ENCODE results near the gene PTPRG. TPM values are rescaled to one million over a fixed set of nuclear protein-coding genes. Genes with fewer than 3 reads are reported as not detected.

Gene PTPRG
- total and polyA plus RNA-seq, 2 donors (not counting 3 experiments of a cell fraction or from before 2014, with no cell fraction given), result 8.9 to 39.1 TPM

GRCh38 chr3:62161371-62161770 lies 600.0 kb downstream of the PTPRG start:
- ChIA-PET POLR2A (no interaction called here), CTCF (interaction anchor here (0.8 to 3.7 kb wide), 6 partner anchors 8 to 34 kb away, joined by 3 to 30 read pairs (median 4); no protein-coding TSS in a partner anchor)
- Histone ChIP-seq H3K4me3 (replicated peaks in 1 of 3; ENCODE audit: insufficient read depth in 1 of 3, low read depth in 1 of 3, low read length in 3 of 3) (no peak overlapping the region), H3K4me1 (ENCODE audit: control insufficient read depth, extremely low read depth, insufficient read depth, low read length) (peaks cover 33% of the 10 kb centered on the region), H2AFZ (ENCODE audit: low read depth, low read length) (no peak overlapping the region), H3K4me2 (ENCODE audit: insufficient read depth, low read length) (no peak overlapping the region), H4K20me1 (replicated peaks; ENCODE audit: control insufficient read depth, extremely low read depth, insufficient read depth, low read length) (no peaks in the 10 kb centered on the region), H3K27ac (ENCODE audit: insufficient read depth, low read depth, low read length) (peak overlapping the region; percentile 32), H3K27me3 (ENCODE audit: control insufficient read depth in 2 of 2, insufficient read depth in 2 of 2, low read length in 2 of 2) (no peaks in the 10 kb centered on the region), H3K9me1 (replicated peaks; ENCODE audit: control insufficient read depth, extremely low read depth, insufficient read depth, low read length) (no peaks in the 10 kb centered on the region), H3K9ac (replicated peaks; ENCODE audit: extremely low read depth, insufficient read depth, low read length) (no peak overlapping the region), H3K79me2 (ENCODE audit: control insufficient read depth, insufficient read depth, low read length) (no peaks in the 10 kb centered on the region), H3K36me3 (ENCODE audit: control insufficient read depth in 2 of 2, extremely low read depth in 1 of 2, insufficient read depth in 2 of 2, low read length in 2 of 2) (no peaks in the 10 kb centered on the region), H3K9me3 (replicated peaks; ENCODE audit: control insufficient read depth, insufficient read depth, low read length) (no peaks in the 10 kb centered on the region)
- DNase-seq (ENCODE audit: low read depth, low spot score) (peak; percentile 71), FAIRE-seq (peak; percentile 66)
- dilution Hi-C loops (cut with MboI; ENCODE audit: extremely low pct_ligation_motif_present, low sequenced_read_pairs), result no loop called here
- BruUV-seq (replicated peaks), result no TSS peak
- intact Hi-C loops (cut with micrococcal nuclease), result loop anchor here (1.0 kb wide), 1 partner anchor 8 kb away; no protein-coding TSS in a partner anchor
- TF ChIP-seq JUN (IDR thresholded peaks at IDR 0.05; ENCODE audit: borderline replicate concordance, insufficient read depth, insufficient read length, low read depth) (peak; percentile 46), EZH2 (IDR thresholded peaks at IDR 0.05; ENCODE audit: borderline replicate concordance, low read depth, low read length, severe bottlenecking) (no peak), GATA2 (IDR thresholded peaks at IDR 0.05; ENCODE audit: insufficient read depth, insufficient read length, low read depth, low read length) (peak; percentile 38), FOS (IDR thresholded peaks at IDR 0.05; ENCODE audit: borderline replicate concordance, insufficient read depth, low read length) (peak; percentile 67), MYC (IDR thresholded peaks at IDR 0.05; ENCODE audit: low read depth, low read length) (no peak), POLR2AphosphoS5 (IDR thresholded peaks at IDR 0.05; ENCODE audit: insufficient read depth, low read depth, low read length) (no peak), POLR2A (IDR thresholded peaks at IDR 0.05; ENCODE audit: low read depth, low read length) (no peak), CTCF (IDR thresholded peaks at IDR 0.05; ENCODE audit: extremely low read depth in 1 of 2, insufficient read depth in 1 of 2, low read depth in 1 of 2, low read length in 2 of 2) (no peak), MAX (IDR thresholded peaks at IDR 0.05; ENCODE audit: insufficient read depth, insufficient read length) (peak; percentile 58)
